Stimulated activated CD4-positive, alpha-beta T cell treated with anti-CD3 and anti-CD28 coated beads, Interleukin-12 subunit alpha, Interleukin-12 subunit beta, amount 100 ng/mL, for 48 hours (primary cell): ENCODE results near the gene COL10A1.

Source experiments
- DNase-seq, 3 donors: peaks; one replicate each; pipeline ENCODE4 v3.0.0-alpha.2; 2020; ENCODE audit warnings: low read depth in 2 of 3, low spot score in 1 of 3

Gene COL10A1

GRCh38 chr6:116126032-116126431 lies at the start of gene COL10A1:
Gene COL10A1, minus strand, starts transcription at chr6:116126132. Its CDS starts 640 bp downstream, at chr6:116125492.
- DNase-seq: no peak

- DNase-seq: no peak
Measured at GRCh38 chr6:116175344-116175743, 49.4 kb upstream of the COL10A1 start.

- no peak for DNase-seq
Measured at GRCh38 chr6:116173928-116174327, 48.0 kb upstream of the COL10A1 start.

- no peak for DNase-seq
Measured at GRCh38 chr6:116170358-116171057, 44.6 kb upstream of the COL10A1 start.

GRCh38 chr6:116169880-116170279 lies 43.9 kb upstream of the COL10A1 start:
- DNase-seq: no peak

- no peak for DNase-seq
Measured at GRCh38 chr6:116168148-116168547, 42.2 kb upstream of the COL10A1 start.

- DNase-seq: no peak
Measured at GRCh38 chr6:116166369-116166768, 40.4 kb upstream of the COL10A1 start.

GRCh38 chr6:116165596-116165995 lies 39.7 kb upstream of the COL10A1 start:
- DNase-seq: no peak

GRCh38 chr6:116159782-116160524 lies 34.0 kb upstream of the COL10A1 start:
- no peak for DNase-seq

GRCh38 chr6:116158641-116159040 lies 32.7 kb upstream of the COL10A1 start:
- no peak for DNase-seq

GRCh38 chr6:116157391-116157790 lies 31.5 kb upstream of the COL10A1 start:
- no peak for DNase-seq

GRCh38 chr6:116156405-116157326 lies 30.7 kb upstream of the COL10A1 start:
- no peak for DNase-seq

- DNase-seq: no peak
Measured at GRCh38 chr6:116154887-116155286, 29.0 kb upstream of the COL10A1 start.

- DNase-seq: no peak
Measured at GRCh38 chr6:116152620-116153019, 26.7 kb upstream of the COL10A1 start.

- no peak for DNase-seq
Measured at GRCh38 chr6:116145803-116146675, 20.1 kb upstream of the COL10A1 start.

- no peak for DNase-seq
Measured at GRCh38 chr6:116144605-116145004, 18.7 kb upstream of the COL10A1 start.

- DNase-seq: no peak
Measured at GRCh38 chr6:116139917-116140316, 14.0 kb upstream of the COL10A1 start.

GRCh38 chr6:116136933-116137340 lies 11.0 kb upstream of the COL10A1 start:
- DNase-seq: peak in 1 of 3 donors; percentile 8

- DNase-seq: no peak
Measured at GRCh38 chr6:116136373-116136772, 10.4 kb upstream of the COL10A1 start.

GRCh38 chr6:116133453-116133852 lies 7.5 kb upstream of the COL10A1 start:
- DNase-seq: no peak
